Uterus (tissue), 4 donors: ENCODE measurements around the gene HMGXB3. TPM values are rescaled to one million over a fixed set of nuclear protein-coding genes. Genes with fewer than 3 reads are reported as not detected.
A peak's percentile ranks its signal among the peaks of the same experiment; 100 is the strongest.

Experiments used
- DNase-seq, 2 donors: peaks; one replicate each; pipeline ENCODE4 v3.0.0-alpha.2; 2019 to 2020
- H3K27ac ChIP-seq, 2 donors: fragments of 200-600 bp; sonication (generic); 1 replicate in 1 of 2; 2 replicates in 1 of 2; pipeline ENCODE4 v1.5.1; 2016 to 2018
- H3K27me3 ChIP-seq, 2 donors: fragments of 200-600 bp; sonication (generic); one replicate each; pipeline ENCODE4 v1.5.1; 2018 to 2019; ENCODE audit warnings: control low read depth in 1 of 2
- H3K36me3 ChIP-seq, 2 donors: fragments of 200-600 bp; sonication (generic); one replicate each; pipeline ENCODE4 v1.5.1; 2019; ENCODE audit warnings: control low read depth in 1 of 2
- H3K4me1 ChIP-seq, 2 donors: fragments of 200-600 bp; sonication (generic); one replicate each; pipeline ENCODE4 v1.5.1; 2018 to 2019; ENCODE audit warnings: control low read depth in 1 of 2
- H3K4me3 ChIP-seq, 2 donors: fragments of 200-600 bp; sonication (generic); 1 replicate in 1 of 2; 2 replicates in 1 of 2; pipeline ENCODE4 v1.5.1; 2018 to 2019; ENCODE audit warnings: mild to moderate bottlenecking in 1 of 2
- H3K9me3 ChIP-seq, 2 donors: fragments of 200-600 bp; sonication (generic); one replicate each; pipeline ENCODE4 v1.5.1; 2019; ENCODE audit warnings: control low read depth in 1 of 2
- CTCF ChIP-seq, 4 experiments: fragments of 200-600 bp in 2 of 4; fragments of 450-650 bp in 2 of 4; sonication (generic) in 2 of 4; IDR thresholded peaks; one replicate each; pipeline ENCODE4 v1.5.1; 2016 to 2019; ENCODE audit warnings: antibody characterized with exemption in 4 of 4, mild to moderate bottlenecking in 2 of 4, moderate library complexity in 1 of 4
- POLR2A ChIP-seq, 2 donors: fragments of 450-650 bp; IDR thresholded peaks; one replicate each; pipeline ENCODE4 v1.6.1; 2016; ENCODE audit warnings: antibody characterized with exemption in 2 of 2, mild to moderate bottlenecking in 1 of 2, moderate library complexity in 1 of 2
- intact Hi-C: fragments of 100-400 bp; cut with DNase I; formaldehyde crosslinking; loops from one replicate; pipeline ENCODE4 v1.15.1; 2023; ENCODE audit warnings: low total_unique reads
- total RNA-seq, 4 donors: library from RNA; depleted of rRNA in 3 of 4; stranded (reverse); fragments of >200 nt in 3 of 4; gene quantifications; one replicate each; pipeline versions ENCODE4 v1.1.0 to v1.2.4, GENCODE V29; 2014 to 2023
- donor health status: DM: yes; HTN: yes; CAD: no.

HMGXB3 gene
- total RNA-seq, result 10 to 100 TPM; 19.0 to 43.4 (median 30.2) TPM

DNA sequence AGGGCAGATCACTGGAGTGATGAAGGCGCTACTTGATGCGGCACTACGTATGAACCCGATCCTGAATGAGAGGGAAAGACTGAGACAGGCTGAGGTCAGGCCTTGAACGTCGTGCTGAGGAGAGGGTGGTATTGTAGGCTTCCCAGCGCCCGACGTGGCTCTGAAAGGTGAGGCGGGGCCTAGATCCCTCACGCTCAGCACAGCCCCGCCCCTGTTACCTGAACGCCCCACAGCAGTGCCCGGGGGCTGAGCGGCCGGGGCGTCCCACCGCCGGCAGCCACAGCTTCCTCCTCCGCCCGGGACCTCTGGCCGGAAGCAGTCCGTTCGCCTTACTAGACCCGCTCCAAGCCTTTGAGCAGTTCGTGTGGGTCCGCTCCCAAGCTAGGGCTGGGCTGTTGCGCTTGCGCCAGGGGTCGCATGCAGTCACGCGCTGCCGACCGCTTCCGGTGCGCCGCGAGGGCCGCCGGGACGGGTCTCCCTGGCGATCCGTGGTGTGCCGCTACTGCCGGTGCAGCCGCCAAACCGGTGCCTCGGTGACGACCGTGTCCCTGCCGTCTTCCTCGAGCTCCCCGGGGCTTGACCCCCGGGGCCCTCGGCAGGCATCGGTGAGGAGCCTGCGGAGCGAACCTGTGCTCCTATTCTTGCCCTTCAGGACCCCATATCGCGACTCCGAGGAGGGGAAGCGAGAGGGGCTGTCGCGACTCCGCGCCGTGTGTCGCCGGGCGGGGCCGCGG lies at the start of gene HMGXB3, which contains the start of gene TIGD6:
Gene HMGXB3 (plus strand): TSS at position 484 of the 734 bp plus-strand sequence. CDS start 4,114 bp downstream, outside the sequence.
Gene TIGD6 (minus strand): TSS at position 399 of the 734 bp plus-strand sequence. CDS start 4,306 bp downstream, outside the sequence.
- peak; percentile 62 to 83 for TF ChIP-seq POLR2A (IDR thresholded peaks at IDR 0.05)
- TF ChIP-seq CTCF (IDR thresholded peaks at IDR 0.05), result peak in 3 of 4 experiments; percentile 11 to 34 (median 29)
- no peaks in the 10 kb centered on the region for H3K36me3 ChIP-seq
- intact Hi-C loops, result no loop called here
- peak within 1 kb of the TSS; percentile 61 to 81 for H3K4me3 ChIP-seq
- no peaks in the 10 kb centered on the region for H3K27me3 ChIP-seq
- H3K4me1 ChIP-seq, result no peaks in the 10 kb centered on the region
- peak within 1 kb of the TSS; percentile 87 for H3K27ac ChIP-seq
- no peaks in the 10 kb centered on the region for H3K9me3 ChIP-seq
- peak; percentile 90 to 93 for DNase-seq

DNA sequence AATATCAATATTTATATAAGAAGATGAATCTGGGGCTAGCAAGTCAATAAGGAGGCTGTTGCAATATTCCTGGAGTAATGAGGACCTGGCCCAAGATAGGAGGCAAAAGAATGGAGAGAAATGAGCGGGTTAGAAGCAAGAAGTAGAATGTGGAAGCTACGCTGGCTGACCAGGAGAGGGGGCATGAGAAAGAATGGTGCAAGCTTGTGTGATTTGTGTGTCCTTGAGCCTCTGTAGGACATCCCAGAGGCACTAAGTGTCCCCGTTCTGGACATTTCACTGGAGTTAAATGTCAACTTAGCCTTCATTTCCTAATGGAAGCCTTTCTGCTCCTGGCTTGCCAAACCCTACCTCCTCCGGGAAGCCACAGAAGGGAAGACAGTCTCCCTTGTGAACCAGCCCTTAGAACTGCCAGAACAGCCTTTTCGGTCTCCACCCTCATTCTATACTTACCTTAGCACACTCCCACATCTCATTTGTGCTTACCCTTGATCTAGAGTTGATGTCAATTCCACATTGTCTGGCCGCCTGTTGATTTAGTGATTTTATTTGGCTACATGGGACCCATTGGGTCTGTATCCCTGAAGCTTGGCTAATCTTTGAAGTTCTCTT lies 49.3 kb upstream of the HMGXB3 start:
- Histone ChIP-seq H3K27me3 (no peaks in the 10 kb centered on the region), H3K36me3 (no peaks in the 10 kb centered on the region), H3K4me1 (no peaks in the 10 kb centered on the region), H3K9me3 (no peaks in the 10 kb centered on the region), H3K4me3 (no peak overlapping the region), H3K27ac (no peak overlapping the region)
- intact Hi-C loops, result no loop called here
- no peak for TF ChIP-seq CTCF (IDR thresholded peaks at IDR 0.05)
- no peak for TF ChIP-seq POLR2A (IDR thresholded peaks at IDR 0.05)
- DNase-seq, result no peak

DNA sequence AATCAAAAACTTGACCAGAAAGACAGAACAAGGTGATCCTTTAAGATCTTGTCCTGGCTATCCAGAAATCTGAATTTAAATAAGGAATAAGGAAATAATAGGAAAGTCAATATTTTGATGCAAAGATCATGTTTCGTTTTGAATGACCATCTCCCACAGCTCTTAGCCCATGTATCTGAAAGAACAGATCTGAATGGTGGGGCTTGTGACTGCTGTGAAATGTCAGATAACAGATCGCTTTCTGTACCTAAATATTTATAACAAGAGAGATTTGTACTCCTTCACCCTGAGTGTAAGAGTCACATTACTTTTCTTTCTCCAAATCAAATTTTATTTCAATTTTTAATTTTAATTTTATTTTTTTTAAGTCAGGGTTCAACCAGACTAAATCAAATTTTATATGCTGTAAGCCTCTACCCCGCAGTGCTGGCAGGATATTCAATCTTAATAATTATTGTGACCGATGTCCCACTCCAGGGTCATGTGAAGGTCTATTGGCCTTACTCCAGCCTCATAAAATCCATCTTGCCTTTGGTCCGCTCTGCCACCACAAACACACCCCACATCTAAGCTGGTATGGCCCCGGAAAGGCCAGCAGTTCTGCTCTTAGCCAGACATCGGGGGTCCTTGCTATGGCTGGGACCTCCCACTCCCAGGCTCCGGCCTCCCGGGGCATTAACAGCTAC lies 47.0 kb upstream of the HMGXB3 start:
- DNase-seq, result no peak
- H3K27me3 ChIP-seq, result no peaks in the 10 kb centered on the region
- H3K4me3 ChIP-seq, result no peak overlapping the region
- no peaks in the 10 kb centered on the region for H3K4me1 ChIP-seq
- no peak for TF ChIP-seq POLR2A (IDR thresholded peaks at IDR 0.05)
- TF ChIP-seq CTCF (IDR thresholded peaks at IDR 0.05), result no peak
- no peak overlapping the region for H3K27ac ChIP-seq
- no peaks in the 10 kb centered on the region for H3K36me3 ChIP-seq
- H3K9me3 ChIP-seq, result no peaks in the 10 kb centered on the region
- intact Hi-C loops, result no loop called here

- H3K27ac ChIP-seq, result no peak overlapping the region
- no peaks in the 10 kb centered on the region for H3K27me3 ChIP-seq
- H3K9me3 ChIP-seq, result no peaks in the 10 kb centered on the region
- intact Hi-C loops, result no loop called here
- DNase-seq, result no peak
- no peak overlapping the region for H3K4me3 ChIP-seq
- TF ChIP-seq POLR2A (IDR thresholded peaks at IDR 0.05) (no peak), CTCF (IDR thresholded peaks at IDR 0.05) (no peak)
- H3K36me3 ChIP-seq, result no peaks in the 10 kb centered on the region
- no peaks in the 10 kb centered on the region for H3K4me1 ChIP-seq
Observed at GRCh38 chr5:149954798-149955197, 45.7 kb upstream of the HMGXB3 start.

- Histone ChIP-seq H3K4me1 (no peaks in the 10 kb centered on the region), H3K27ac (no peak overlapping the region), H3K4me3 (no peak overlapping the region), H3K9me3 (no peaks in the 10 kb centered on the region), H3K27me3 (no peaks in the 10 kb centered on the region), H3K36me3 (no peaks in the 10 kb centered on the region)
- no peak for DNase-seq
- TF ChIP-seq POLR2A (IDR thresholded peaks at IDR 0.05) (no peak), CTCF (IDR thresholded peaks at IDR 0.05) (no peak)
- intact Hi-C loops, result no loop called here
Observed at GRCh38 chr5:149956685-149957084, 43.9 kb upstream of the HMGXB3 start.
